Choroid plexus epithelial cell (primary cell): ENCODE measurements around the gene DENND6B.
A peak's percentile ranks its signal among the peaks of the same experiment; 100 is the strongest.
"Not testable (repeated sequence)": the region's sequence is repeated elsewhere in the genome, so short reads cannot be mapped to it uniquely, and the experiment has no call there.

Source experiments
- DNase-seq: peaks from one replicate; pipeline ENCODE4 v3.0.0-alpha.2; 2010; ENCODE audit warnings: low read depth
- H3K4me3 ChIP-seq: 2 replicates; pipeline ENCODE4 v1.5.1; 2011; ENCODE audit warnings: low read depth, mild to moderate bottlenecking, control low read depth, low read length, moderate library complexity
- TF ChIP-seq, protein P1 (sequence below): conservative IDR thresholded peaks from 2 replicates; pipeline ENCODE4 v1.5.1; 2011; ENCODE audit warnings: low read depth, mild to moderate bottlenecking, control low read depth, inconsistent platforms, low read length, moderate library complexity

DENND6B gene

DNA sequence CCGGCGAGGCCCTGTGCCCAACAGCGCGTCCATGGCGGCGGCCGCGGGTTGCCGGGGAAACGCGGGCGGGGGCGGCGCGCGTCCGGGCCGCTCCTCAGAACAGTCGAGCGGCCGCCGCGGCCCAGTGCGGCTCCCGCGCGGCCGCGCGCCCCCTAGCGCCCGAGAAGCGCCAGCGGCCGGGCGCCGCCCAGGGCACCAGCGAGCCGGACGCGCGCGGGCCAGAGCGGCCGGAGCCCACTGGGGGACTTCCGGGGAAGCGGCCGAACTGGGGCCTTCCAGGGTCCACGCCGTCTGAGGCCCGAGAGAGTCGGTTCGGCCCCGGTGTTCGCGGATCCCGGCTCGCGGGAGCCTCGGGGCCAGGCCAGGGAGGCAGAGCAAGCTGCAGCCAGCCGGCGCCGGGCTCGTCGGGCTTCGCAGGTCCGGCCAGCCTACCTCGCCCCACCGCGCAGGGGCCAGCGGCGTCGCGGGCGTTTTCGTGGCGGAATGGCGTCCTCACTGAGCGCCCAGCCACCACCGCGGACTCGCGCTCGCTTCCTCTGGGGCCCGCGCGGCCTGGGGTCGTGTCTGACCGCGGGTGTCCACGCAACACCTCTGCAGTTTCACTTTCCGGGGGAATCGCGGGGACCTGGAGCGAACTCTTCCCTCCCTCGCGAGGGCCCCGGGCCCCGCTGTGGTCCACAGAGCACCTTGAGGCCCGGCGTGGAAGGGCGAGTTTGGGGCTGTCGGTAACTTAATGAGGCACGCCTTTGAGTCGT is at the start of gene DENND6B:
Gene DENND6B (minus strand): TSS at position 57 of the 755 bp plus-strand sequence. CDS start 24 bp downstream, at position 33.
- TF ChIP-seq, protein P1, sequence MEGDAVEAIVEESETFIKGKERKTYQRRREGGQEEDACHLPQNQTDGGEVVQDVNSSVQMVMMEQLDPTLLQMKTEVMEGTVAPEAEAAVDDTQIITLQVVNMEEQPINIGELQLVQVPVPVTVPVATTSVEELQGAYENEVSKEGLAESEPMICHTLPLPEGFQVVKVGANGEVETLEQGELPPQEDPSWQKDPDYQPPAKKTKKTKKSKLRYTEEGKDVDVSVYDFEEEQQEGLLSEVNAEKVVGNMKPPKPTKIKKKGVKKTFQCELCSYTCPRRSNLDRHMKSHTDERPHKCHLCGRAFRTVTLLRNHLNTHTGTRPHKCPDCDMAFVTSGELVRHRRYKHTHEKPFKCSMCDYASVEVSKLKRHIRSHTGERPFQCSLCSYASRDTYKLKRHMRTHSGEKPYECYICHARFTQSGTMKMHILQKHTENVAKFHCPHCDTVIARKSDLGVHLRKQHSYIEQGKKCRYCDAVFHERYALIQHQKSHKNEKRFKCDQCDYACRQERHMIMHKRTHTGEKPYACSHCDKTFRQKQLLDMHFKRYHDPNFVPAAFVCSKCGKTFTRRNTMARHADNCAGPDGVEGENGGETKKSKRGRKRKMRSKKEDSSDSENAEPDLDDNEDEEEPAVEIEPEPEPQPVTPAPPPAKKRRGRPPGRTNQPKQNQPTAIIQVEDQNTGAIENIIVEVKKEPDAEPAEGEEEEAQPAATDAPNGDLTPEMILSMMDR: no peak
- H3K4me3 ChIP-seq: peak within 1 kb of the TSS; percentile 74
- DNase-seq: peak; percentile 72

DNA sequence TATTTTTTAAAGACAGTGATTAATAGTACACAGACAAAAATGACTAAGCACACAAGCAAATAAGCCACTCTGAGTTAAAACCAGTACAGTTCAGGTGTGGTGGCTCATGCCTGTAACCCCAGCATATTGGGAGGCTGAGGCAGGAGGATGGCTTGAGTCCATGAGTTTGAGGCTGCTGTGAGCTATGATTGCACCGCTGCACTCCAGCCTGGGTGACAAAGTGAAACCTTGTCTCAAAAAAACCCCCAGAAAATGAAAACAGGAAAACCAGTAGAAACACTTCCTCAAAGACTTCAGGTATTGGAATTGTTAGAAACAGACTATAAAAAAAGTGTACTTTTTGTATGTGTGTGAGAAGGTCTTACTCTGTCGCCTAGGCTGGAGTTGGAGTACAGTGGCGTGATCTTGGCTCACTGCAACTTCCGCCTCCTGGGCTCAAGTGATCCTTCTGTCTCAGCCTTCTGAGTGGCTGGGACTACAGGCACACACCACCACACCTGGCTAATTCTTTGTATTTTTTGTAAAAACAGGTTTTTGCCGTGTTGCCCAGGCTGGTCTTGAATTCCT is 49.4 kb upstream of the DENND6B start:
- no peak overlapping the region for H3K4me3 ChIP-seq
- DNase-seq: no peak
- TF ChIP-seq, protein P1: no peak

GRCh38 chr22:50371101-50371648 is 44.4 kb upstream of the DENND6B start:
- no peak overlapping the region for H3K4me3 ChIP-seq
- TF ChIP-seq, protein P1: no peak
- no peak for DNase-seq

GRCh38 chr22:50367778-50368500 is 41.1 kb upstream of the DENND6B start:
- TF ChIP-seq, protein P1: no peak
- no peak for DNase-seq
- no peak overlapping the region for H3K4me3 ChIP-seq

- DNase-seq, H3K4me3 ChIP-seq: not testable (repeated sequence)
These were observed 37.0 kb upstream of the DENND6B start for GRCh38 chr22:50363803-50364194.

DNA sequence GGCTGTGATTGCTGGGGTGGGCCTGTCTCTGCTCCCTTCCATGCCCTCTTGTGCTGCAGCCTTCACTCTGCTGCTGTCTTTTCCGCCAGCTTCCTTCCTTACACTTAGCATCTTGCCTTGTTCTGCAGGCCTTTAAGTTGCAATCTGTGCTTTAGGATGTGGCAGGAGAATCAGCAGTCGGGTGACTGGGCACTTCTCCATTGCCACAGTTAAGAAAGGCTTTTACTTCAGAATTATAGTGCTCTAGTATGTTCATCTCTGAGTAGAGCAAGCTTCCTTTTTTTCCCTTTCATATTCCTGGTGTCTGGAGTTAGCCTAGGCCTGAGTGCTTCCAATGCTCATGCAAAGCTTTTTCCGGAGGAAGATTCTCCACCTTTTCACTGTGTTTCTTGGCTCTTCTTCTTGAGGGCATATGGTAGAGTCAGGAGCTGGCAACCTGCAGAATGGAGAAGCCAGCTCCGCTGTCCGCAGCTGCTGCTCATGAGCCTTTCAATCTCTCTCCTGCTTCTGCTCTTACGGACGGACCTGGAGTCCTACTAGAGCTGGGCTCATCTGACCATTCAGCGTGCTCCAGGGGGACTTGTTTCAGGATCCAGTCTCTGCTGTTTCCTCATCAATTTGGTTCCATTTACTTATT is 36.5 kb upstream of the DENND6B start:
- no peak overlapping the region for H3K4me3 ChIP-seq
- TF ChIP-seq, protein P1: no peak
- no peak for DNase-seq

DNA sequence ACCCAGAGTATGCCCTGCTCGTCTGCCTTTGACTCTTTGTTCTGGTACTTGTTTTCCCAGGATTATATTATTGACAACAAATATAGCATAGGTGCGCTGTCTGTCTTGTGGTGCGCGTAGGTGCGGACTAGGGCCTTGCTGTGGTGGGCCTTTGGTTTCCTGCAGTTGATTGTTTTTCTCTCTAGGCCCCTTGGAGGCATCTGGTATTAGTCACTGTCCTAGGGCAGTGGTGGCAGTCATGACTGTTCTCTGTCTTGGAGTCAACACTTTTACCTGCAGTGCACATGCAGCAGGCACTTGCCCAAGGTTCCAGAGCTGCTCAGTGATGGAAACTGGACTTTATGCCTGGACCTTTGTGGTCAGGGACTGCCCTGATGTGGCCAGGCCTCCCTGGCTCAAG is 34.9 kb upstream of the DENND6B start:
- TF ChIP-seq, protein P1: no peak
- DNase-seq: no peak
- no peak overlapping the region for H3K4me3 ChIP-seq
